HEK293T (cell line): Measurements from ENCODE around the gene ZNF32.

Source experiments
- ARNT ChIP-seq: fragments of 450-650 bp; IDR thresholded peaks from 2 replicates; pipeline ENCODE4 v1.6.1; 2017; ENCODE audit warnings: mild to moderate bottlenecking
- BHLHE40 ChIP-seq: fragments of 450-650 bp; IDR thresholded peaks from 2 replicates; pipeline ENCODE4 v1.6.1; 2016; ENCODE audit warnings: mild to moderate bottlenecking, moderate library complexity, borderline replicate concordance
- CTBP1 ChIP-seq: fragments of 450-650 bp; IDR thresholded peaks from 2 replicates; pipeline ENCODE4 v1.6.1; 2016; ENCODE audit warnings: borderline replicate concordance
- ELF4 ChIP-seq: fragments of 450-650 bp; IDR thresholded peaks from 2 replicates; pipeline ENCODE4 v1.6.1; 2017; ENCODE audit warnings: antibody characterized with exemption
- FOXK2 ChIP-seq: fragments of 450-650 bp; IDR thresholded peaks from 2 replicates; pipeline ENCODE4 v1.6.1; 2016; ENCODE audit warnings: mild to moderate bottlenecking
- HDGF ChIP-seq: fragments of 450-650 bp; IDR thresholded peaks from 2 replicates; pipeline ENCODE4 v1.6.1; 2017; ENCODE audit warnings: antibody characterized with exemption, borderline replicate concordance
- LEF1 ChIP-seq: fragments of 450-650 bp; IDR thresholded peaks from 2 replicates; pipeline ENCODE4 v1.6.1; 2017; ENCODE audit warnings: mild to moderate bottlenecking, borderline replicate concordance
- SP1 ChIP-seq: fragments of 450-650 bp; IDR thresholded peaks from 2 replicates; pipeline ENCODE4 v1.6.1; 2017
- SUZ12 ChIP-seq: fragments of 450-650 bp; IDR thresholded peaks from 2 replicates; pipeline ENCODE4 v1.6.1; 2016; ENCODE audit warnings: mild to moderate bottlenecking
- TARDBP ChIP-seq: fragments of 450-650 bp; IDR thresholded peaks from 2 replicates; pipeline ENCODE4 v1.6.1; 2016
- TF ChIP-seq, protein P1 (sequence below): fragments of 450-650 bp; IDR thresholded peaks from 2 replicates; pipeline ENCODE4 v1.6.1; 2016

DNA sequence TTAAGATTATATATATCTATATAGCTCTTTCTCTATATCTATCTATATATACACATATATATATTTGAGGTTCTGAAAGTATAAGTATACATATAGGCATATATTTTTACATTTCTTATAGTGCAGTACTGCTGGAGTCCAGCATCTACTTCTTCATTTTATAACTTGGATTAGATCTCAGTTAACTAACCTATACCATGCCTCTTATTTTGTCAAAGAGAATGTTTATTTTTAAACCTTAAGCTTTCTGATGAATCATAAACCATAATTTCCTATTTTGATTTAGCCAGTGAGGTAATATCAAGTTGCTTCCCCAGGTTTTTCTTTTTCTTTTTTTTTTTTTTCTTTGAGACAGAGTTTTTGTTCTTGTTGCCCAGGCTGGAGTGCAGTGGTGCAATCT is 8.1 kb downstream of the ZNF32 start:
- no peak for TF ChIP-seq ARNT
- no peak for TF ChIP-seq SUZ12
- no peak for TF ChIP-seq FOXK2
- TF ChIP-seq CTBP1, result no peak
- TF ChIP-seq LEF1, result no peak
- TF ChIP-seq ELF4, result no peak
- TF ChIP-seq SP1, result no peak
- TF ChIP-seq, protein P1, sequence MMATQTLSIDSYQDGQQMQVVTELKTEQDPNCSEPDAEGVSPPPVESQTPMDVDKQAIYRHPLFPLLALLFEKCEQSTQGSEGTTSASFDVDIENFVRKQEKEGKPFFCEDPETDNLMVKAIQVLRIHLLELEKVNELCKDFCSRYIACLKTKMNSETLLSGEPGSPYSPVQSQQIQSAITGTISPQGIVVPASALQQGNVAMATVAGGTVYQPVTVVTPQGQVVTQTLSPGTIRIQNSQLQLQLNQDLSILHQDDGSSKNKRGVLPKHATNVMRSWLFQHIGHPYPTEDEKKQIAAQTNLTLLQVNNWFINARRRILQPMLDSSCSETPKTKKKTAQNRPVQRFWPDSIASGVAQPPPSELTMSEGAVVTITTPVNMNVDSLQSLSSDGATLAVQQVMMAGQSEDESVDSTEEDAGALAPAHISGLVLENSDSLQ, result no peak
- TF ChIP-seq HDGF, result no peak
- no peak for TF ChIP-seq BHLHE40
- TF ChIP-seq TARDBP, result no peak
